Measurements from ENCODE around the gene TCERG1L. TPM values are rescaled to one million over a fixed set of nuclear protein-coding genes. Genes with fewer than 3 reads are reported as not detected.

The TCERG1L gene
- total RNA-seq, 1 donor from 2014 or later = 2.7 TPM

GRCh38 chr10:131244836-131245235 is 66.7 kb downstream of the TCERG1L start:
- Mint-ChIP-seq H3K9me3 (no peaks in the 10 kb centered on the region), H3K36me3 (no peaks in the 10 kb centered on the region), H3K4me1 (ENCODE audit: unreplicated experiment) (peaks cover 7% of the 10 kb centered on the region), H3K4me3 (no peak overlapping the region), H3K27ac (no peak overlapping the region), H3K27me3 (peaks cover 8% of the 10 kb centered on the region)
- TF ChIP-seq CTCF (conservative IDR thresholded peaks at IDR 0.05) = no peak
- no peak for DNase-seq (ENCODE audit: extremely low spot score, unreplicated experiment)

DNA sequence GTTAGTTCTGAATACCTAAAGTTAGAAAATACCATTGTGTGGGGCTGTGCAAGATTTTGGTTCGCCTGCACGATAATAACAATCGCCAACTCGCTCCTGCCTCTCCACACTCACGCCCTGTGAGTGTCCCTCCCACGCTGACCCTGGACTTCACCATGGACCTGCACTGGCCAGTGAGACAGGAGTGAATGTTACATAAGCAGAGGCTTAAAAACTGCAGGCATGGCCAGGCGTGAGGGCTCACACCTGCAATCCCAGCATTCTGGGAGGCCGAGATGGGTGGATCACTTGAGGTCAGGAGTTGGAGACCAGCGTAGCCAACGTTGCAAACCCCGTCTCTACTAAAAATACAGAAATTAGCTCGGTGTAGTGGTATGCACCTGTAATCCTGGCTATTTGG is 68.4 kb downstream of the TCERG1L start:
- no peak overlapping the region for H3K4me3 Mint-ChIP-seq
- no peak for DNase-seq (ENCODE audit: extremely low spot score, unreplicated experiment)
- H3K9me3 Mint-ChIP-seq = no peaks in the 10 kb centered on the region
- TF ChIP-seq CTCF (conservative IDR thresholded peaks at IDR 0.05) = no peak
- H3K4me1 Mint-ChIP-seq (ENCODE audit: unreplicated experiment) = peaks cover 9% of the 10 kb centered on the region
- no peak overlapping the region for H3K27ac Mint-ChIP-seq
- no peaks in the 10 kb centered on the region for H3K36me3 Mint-ChIP-seq
- peaks cover 3% of the 10 kb centered on the region for H3K27me3 Mint-ChIP-seq

- Mint-ChIP-seq H3K27me3 (peaks cover 7% of the 10 kb centered on the region), H3K36me3 (no peaks in the 10 kb centered on the region), H3K9me3 (no peaks in the 10 kb centered on the region), H3K4me1 (ENCODE audit: unreplicated experiment) (peaks cover 9% of the 10 kb centered on the region), H3K27ac (no peak overlapping the region), H3K4me3 (no peak overlapping the region)
- TF ChIP-seq CTCF (conservative IDR thresholded peaks at IDR 0.05) = peak; percentile 74
- no peak for DNase-seq (ENCODE audit: extremely low spot score, unreplicated experiment)
Measured at GRCh38 chr10:131242007-131242406, 69.5 kb downstream of the TCERG1L start.

DNA sequence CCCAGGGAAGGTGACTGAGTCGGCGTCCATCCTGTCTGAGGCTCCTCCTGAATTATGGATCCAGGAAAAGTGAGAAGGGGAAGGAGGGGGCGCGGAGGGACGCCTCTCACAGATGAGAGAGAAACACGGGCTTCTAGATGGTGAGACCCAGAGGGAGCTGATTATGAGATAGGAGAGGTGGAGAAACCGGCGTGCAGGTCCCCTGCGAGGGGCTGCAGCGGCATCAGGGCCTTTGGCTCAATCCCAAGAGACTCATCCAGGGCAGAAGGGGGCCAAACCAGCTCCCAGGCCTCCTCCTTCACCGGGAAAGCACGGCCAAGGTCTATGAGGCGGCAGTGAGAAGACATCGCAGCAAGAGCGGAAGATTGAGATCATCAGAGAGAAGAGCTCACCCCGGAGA is 70.8 kb downstream of the TCERG1L start:
- no peaks in the 10 kb centered on the region for H3K36me3 Mint-ChIP-seq
- peaks cover 8% of the 10 kb centered on the region for H3K27me3 Mint-ChIP-seq
- TF ChIP-seq CTCF (conservative IDR thresholded peaks at IDR 0.05) = no peak
- no peak overlapping the region for H3K4me3 Mint-ChIP-seq
- no peak for DNase-seq (ENCODE audit: extremely low spot score, unreplicated experiment)
- no peak overlapping the region for H3K27ac Mint-ChIP-seq
- peaks cover 9% of the 10 kb centered on the region for H3K4me1 Mint-ChIP-seq (ENCODE audit: unreplicated experiment)
- H3K9me3 Mint-ChIP-seq = no peaks in the 10 kb centered on the region

GRCh38 chr10:131239926-131240325 is 71.6 kb downstream of the TCERG1L start:
- Mint-ChIP-seq H3K36me3 (no peaks in the 10 kb centered on the region), H3K4me3 (no peak overlapping the region), H3K9me3 (no peaks in the 10 kb centered on the region), H3K27ac (no peak overlapping the region), H3K4me1 (ENCODE audit: unreplicated experiment) (peaks cover 9% of the 10 kb centered on the region), H3K27me3 (peaks cover 8% of the 10 kb centered on the region)
- DNase-seq (ENCODE audit: extremely low spot score, unreplicated experiment) = no peak
- no peak for TF ChIP-seq CTCF (conservative IDR thresholded peaks at IDR 0.05)

- Mint-ChIP-seq H3K4me3 (no peak overlapping the region), H3K27me3 (peaks cover 8% of the 10 kb centered on the region), H3K4me1 (ENCODE audit: unreplicated experiment) (peaks cover 9% of the 10 kb centered on the region), H3K9me3 (no peaks in the 10 kb centered on the region), H3K36me3 (no peaks in the 10 kb centered on the region), H3K27ac (no peak overlapping the region)
- no peak for TF ChIP-seq CTCF (conservative IDR thresholded peaks at IDR 0.05)
- DNase-seq (ENCODE audit: extremely low spot score, unreplicated experiment) = no peak
Measured at GRCh38 chr10:131239450-131239849, 72.1 kb downstream of the TCERG1L start.

Measured in type B pancreatic cell (in vitro differentiated cells).